Esophagus (tissue), 2 donors: ENCODE measurements around the gene COMTD1. TPM values are rescaled to one million over a fixed set of nuclear protein-coding genes. Genes with fewer than 3 reads are reported as not detected.
A peak's percentile ranks its signal among the peaks of the same experiment; 100 is the strongest.

Experiments used
- H3K27ac ChIP-seq, 2 donors: one replicate each; pipeline ENCODE4 v1.5.1; 2013; ENCODE audit warnings: low read depth in 2 of 2, mild to moderate bottlenecking in 2 of 2, inconsistent platforms in 1 of 2, low read length in 1 of 2, moderate library complexity in 1 of 2
- H3K27me3 ChIP-seq, 2 donors: one replicate each; pipeline ENCODE4 v1.6.1; 2013; ENCODE audit warnings: low read length in 2 of 2, control low read depth in 1 of 2, mild to moderate bottlenecking in 1 of 2; ENCODE audit not compliant: insufficient read depth in 2 of 2, control insufficient read depth in 1 of 2
- H3K36me3 ChIP-seq, 2 donors: one replicate each; pipeline ENCODE4 v1.6.1; 2013; ENCODE audit warnings: low read length in 1 of 2; ENCODE audit not compliant: control insufficient read depth in 2 of 2, insufficient read depth in 2 of 2
- H3K4me1 ChIP-seq, 2 donors: one replicate each; pipeline ENCODE4 v1.6.1; 2013; ENCODE audit warnings: low read length in 1 of 2; ENCODE audit not compliant: control insufficient read depth in 2 of 2, insufficient read depth in 2 of 2
- H3K4me3 ChIP-seq, 2 donors: one replicate each; pipeline ENCODE4 v1.5.1; 2013; ENCODE audit warnings: low read length in 2 of 2, mild to moderate bottlenecking in 2 of 2, low read depth in 1 of 2, moderate library complexity in 1 of 2
- H3K9me3 ChIP-seq, 2 donors: one replicate each; pipeline ENCODE4 v1.6.1; 2013; ENCODE audit warnings: mild to moderate bottlenecking in 2 of 2, low read depth in 1 of 2, low read length in 1 of 2, moderate library complexity in 1 of 2; ENCODE audit not compliant: control insufficient read depth in 2 of 2, insufficient read depth in 1 of 2
- WGBS, 2 donors: extraction: QIAGEN DNeasy Blood & Tissue Kit; methylation state at CpG; one replicate each; pipeline ENCODE4 v1.1.7; 2013; 5-methylcytosine and 5-hydroxymethylcytosine counted together
- polyA plus RNA-seq, 2 donors: library from polyadenylated mRNA; stranded (reverse); fragments of 200-250 nt; gene quantifications; one replicate each; pipeline ENCODE4 v1.2.3, GENCODE V29; 2013
- donor health status: healthy with polysubstance abuse.
- donor health status: Bipolar disorder and iron deficiency.

The COMTD1 gene
- polyA plus RNA-seq, 2 donors: 153 to 185 TPM

- Histone ChIP-seq H3K4me3 (no peak overlapping the region), H3K36me3 (no peaks in the 10 kb centered on the region), H3K9me3 (no peaks in the 10 kb centered on the region), H3K4me1 (no peaks in the 10 kb centered on the region), H3K27me3 (no peaks in the 10 kb centered on the region), H3K27ac (no peak overlapping the region)
- WGBS, 2 donors: 75 to 86% methylated on average over 5 of the region's 5 CpGs
Observed at GRCh38 chr10:75266945-75267344, 31.2 kb upstream of the COMTD1 start.

- Histone ChIP-seq H3K4me1 (no peaks in the 10 kb centered on the region), H3K36me3 (no peaks in the 10 kb centered on the region), H3K4me3 (no peak overlapping the region), H3K27me3 (no peaks in the 10 kb centered on the region), H3K27ac (no peak overlapping the region), H3K9me3 (no peaks in the 10 kb centered on the region)
- WGBS, 2 donors: 64 to 73% methylated on average over 6 of the region's 6 CpGs
Observed at GRCh38 chr10:75265856-75266255, 30.1 kb upstream of the COMTD1 start.

- H3K27me3 ChIP-seq: no peaks in the 10 kb centered on the region
- no peaks in the 10 kb centered on the region for H3K4me1 ChIP-seq
- H3K36me3 ChIP-seq: no peaks in the 10 kb centered on the region
- peak overlapping the region; percentile 11 to 56 for H3K27ac ChIP-seq
- H3K4me3 ChIP-seq: no peak overlapping the region
- no peaks in the 10 kb centered on the region for H3K9me3 ChIP-seq
- WGBS, 2 donors: 96 to 100% methylated on average over 1 of the region's 1 CpG
Observed at GRCh38 chr10:75263806-75264205, 28.0 kb upstream of the COMTD1 start.

GRCh38 chr10:75261813-75262705 is 26.3 kb upstream of the COMTD1 start:
- WGBS, 2 donors: 56 to 75% methylated on average over 25 of the region's 25 CpGs
- Histone ChIP-seq H3K27ac (peak overlapping the region; percentile 85 to 88), H3K4me1 (no peaks in the 10 kb centered on the region), H3K36me3 (no peaks in the 10 kb centered on the region), H3K27me3 (no peaks in the 10 kb centered on the region), H3K4me3 (no peak overlapping the region), H3K9me3 (no peaks in the 10 kb centered on the region)

GRCh38 chr10:75260990-75261389 is 25.2 kb upstream of the COMTD1 start:
- Histone ChIP-seq H3K36me3 (no peaks in the 10 kb centered on the region), H3K27ac (peak overlapping the region in 1 of 2 donors; percentile 59)
- WGBS, 2 donors: 63 to 79% methylated on average over 3 of the region's 3 CpGs

GRCh38 chr10:75254739-75255138 is 19.0 kb upstream of the COMTD1 start:
- Histone ChIP-seq H3K36me3 (no peaks in the 10 kb centered on the region), H3K4me3 (no peak overlapping the region), H3K9me3 (no peaks in the 10 kb centered on the region), H3K4me1 (peaks cover 0 to 8% of the 10 kb centered on the region in 2 donors), H3K27ac (peak overlapping the region; percentile 77 to 79), H3K27me3 (no peaks in the 10 kb centered on the region)
- WGBS, 2 donors: 68 to 80% methylated on average over 2 of the region's 2 CpGs

More at GRCh38 chr10:75260990-75261389, 25.2 kb upstream of the COMTD1 start:
- Histone ChIP-seq H3K4me3 (no peak overlapping the region), H3K27me3 (no peaks in the 10 kb centered on the region), H3K9me3 (no peaks in the 10 kb centered on the region), H3K4me1 (no peaks in the 10 kb centered on the region)

GRCh38 chr10:75253281-75254220 is 17.8 kb upstream of the COMTD1 start:
- WGBS, 2 donors: 54 to 63% methylated on average over 1 of the region's 1 CpG
- no peaks in the 10 kb centered on the region for H3K36me3 ChIP-seq
- H3K9me3 ChIP-seq: no peaks in the 10 kb centered on the region
- H3K27me3 ChIP-seq: no peaks in the 10 kb centered on the region
- peak overlapping the region; percentile 70 to 88 for H3K27ac ChIP-seq
- peaks cover 5 to 8% of the 10 kb centered on the region in 2 donors for H3K4me1 ChIP-seq
- no peak overlapping the region for H3K4me3 ChIP-seq

GRCh38 chr10:75250934-75251333 is 15.2 kb upstream of the COMTD1 start:
- Histone ChIP-seq H3K27ac (peak overlapping the region; percentile 88 to 91), H3K4me1 (peaks cover 9 to 21% of the 10 kb centered on the region in 2 donors), H3K9me3 (no peaks in the 10 kb centered on the region), H3K36me3 (no peaks in the 10 kb centered on the region), H3K27me3 (no peaks in the 10 kb centered on the region), H3K4me3 (no peak overlapping the region)
- 55 to 64% methylated on average over 3 of the region's 3 CpGs for WGBS, 2 donors

- no peaks in the 10 kb centered on the region for H3K36me3 ChIP-seq
- 50 to 74% methylated on average over 5 of the region's 5 CpGs for whole genome bisulfite sequencing, 2 donors
- peaks cover 9 to 36% of the 10 kb centered on the region in 2 donors for H3K4me1 ChIP-seq
- no peaks in the 10 kb centered on the region for H3K27me3 ChIP-seq
- H3K9me3 ChIP-seq: no peaks in the 10 kb centered on the region
- no peak overlapping the region for H3K4me3 ChIP-seq
- H3K27ac ChIP-seq: peak overlapping the region; percentile 81 to 91
Observed at GRCh38 chr10:75247797-75248196, 12.0 kb upstream of the COMTD1 start.
